GM12874 (cell line): ENCODE results near the gene MED13L.

Experiments
- CTCF ChIP-seq: IDR thresholded peaks from 2 replicates; pipeline ENCODE4 v1.5.1; 2011; ENCODE audit warnings: low read depth, mild to moderate bottlenecking, control low read depth, low read length, moderate library complexity; ENCODE audit not compliant: insufficient read depth

Gene MED13L

DNA sequence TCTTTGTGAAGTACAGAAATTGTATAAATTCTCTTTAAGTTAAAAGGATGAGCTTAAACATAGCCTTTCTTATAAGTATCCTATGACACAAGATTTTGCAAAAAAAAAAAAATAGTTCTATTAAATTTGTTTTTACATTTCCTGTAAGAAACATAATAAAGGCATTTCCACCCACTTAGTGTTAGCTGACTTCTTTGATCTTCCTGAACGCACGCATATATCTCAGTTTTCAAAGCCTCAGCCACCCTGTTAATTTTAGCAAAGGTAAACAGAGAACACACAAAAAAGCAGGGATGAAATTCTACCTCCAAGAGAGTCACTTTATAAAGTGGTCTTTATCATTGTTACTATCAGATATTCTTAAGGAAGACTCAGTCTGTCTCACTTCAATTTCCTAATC, 277.9 kb downstream of the MED13L start:
- TF ChIP-seq CTCF, result no peak

DNA sequence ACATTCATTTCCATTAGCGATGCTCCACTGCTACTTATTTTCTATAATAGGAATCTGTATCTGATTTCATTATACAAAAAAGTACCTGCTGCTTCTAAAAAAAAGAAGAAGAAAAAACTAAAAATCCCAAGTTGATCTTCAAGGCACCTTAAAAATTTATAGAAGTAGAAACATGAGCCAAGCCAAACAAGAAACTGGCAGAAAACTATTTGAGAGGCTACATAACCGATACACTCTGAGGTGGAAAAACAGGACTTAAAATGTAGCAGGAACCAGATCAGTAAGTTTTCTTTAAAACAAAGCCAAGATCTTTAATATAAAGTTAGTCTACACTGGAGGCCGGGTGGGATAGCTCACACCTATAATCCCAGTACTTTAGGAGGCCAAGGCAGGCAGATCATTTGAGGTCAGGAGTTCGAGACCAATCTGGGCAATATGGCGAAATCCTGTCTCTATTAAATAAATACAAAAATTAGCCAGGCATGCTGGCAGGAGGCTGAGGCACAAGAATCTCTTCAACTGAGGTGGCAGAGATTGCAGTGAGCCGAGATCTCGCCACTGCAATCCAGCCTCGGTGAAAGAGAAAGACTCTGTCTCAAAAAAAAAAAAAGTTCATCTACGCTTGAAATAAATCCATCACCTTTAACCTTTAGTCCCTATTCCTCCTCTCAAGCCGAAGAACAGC, 278.6 kb downstream of the MED13L start:
- no peak for TF ChIP-seq CTCF

DNA sequence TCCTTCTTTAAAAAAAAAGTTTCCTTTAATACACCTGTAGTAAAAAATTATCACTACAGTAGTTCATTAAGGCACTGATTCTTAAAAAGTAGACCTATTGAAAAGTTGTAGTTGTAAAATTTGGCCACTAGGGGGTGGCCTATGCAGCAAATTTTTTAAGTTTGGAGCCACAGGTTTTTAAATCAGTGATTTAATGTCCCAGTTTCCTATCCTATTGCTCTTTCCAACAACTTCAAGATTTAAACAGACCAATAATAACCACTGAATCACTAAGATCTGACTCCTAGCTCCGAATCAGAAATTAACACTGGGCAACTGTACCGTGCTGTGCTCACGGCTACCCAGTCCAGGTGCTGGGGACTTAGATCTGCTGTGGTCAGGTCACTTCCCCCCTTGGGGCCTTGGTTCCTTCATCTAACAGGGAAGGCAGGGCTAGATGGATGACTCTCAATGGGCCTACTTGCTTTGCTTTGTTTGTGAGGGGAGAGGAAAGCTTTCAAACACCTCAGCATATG, 279.3 kb downstream of the MED13L start:
- peak; percentile 49; the same call in 1 of the 2 replicates for TF ChIP-seq CTCF

DNA sequence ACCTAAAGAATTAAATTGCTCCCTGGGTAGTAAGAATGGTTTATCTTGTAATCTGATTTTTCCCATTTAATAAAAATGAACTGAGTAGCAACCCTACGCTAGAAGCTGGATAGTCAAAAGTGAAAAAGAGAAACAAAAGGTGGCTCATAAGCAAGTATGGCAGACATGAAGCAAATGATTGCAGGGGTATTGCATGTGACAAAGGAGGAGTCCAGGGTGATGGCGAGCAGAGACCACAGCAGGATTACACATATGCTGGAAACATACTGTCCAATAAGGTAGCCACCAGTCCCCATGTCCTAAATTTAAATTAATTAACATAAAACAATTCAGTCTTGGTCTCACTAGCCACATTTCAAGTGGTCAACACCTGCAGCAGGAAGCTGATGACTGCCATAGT, 283.8 kb downstream of the MED13L start:
- TF ChIP-seq CTCF, result no peak

DNA sequence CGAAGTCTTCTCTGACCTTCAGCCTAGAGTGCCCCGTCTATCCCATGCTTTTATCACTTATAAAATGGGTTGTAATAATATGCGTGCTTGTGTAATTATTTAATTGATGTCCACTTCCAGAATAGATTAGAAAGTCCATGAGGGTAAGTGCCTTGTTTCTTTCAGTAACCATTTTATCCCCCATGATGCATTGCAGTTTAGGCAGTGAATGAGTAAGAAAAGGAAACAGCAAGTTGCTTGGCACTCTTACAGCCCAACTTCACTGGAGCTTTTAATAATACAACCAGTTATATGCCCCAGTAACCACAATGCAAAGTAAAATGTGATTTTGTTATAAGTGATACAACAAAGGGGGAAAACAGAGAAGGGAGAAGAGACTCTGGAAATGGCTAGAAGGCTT, 287.3 kb downstream of the MED13L start:
- no peak for TF ChIP-seq CTCF

DNA sequence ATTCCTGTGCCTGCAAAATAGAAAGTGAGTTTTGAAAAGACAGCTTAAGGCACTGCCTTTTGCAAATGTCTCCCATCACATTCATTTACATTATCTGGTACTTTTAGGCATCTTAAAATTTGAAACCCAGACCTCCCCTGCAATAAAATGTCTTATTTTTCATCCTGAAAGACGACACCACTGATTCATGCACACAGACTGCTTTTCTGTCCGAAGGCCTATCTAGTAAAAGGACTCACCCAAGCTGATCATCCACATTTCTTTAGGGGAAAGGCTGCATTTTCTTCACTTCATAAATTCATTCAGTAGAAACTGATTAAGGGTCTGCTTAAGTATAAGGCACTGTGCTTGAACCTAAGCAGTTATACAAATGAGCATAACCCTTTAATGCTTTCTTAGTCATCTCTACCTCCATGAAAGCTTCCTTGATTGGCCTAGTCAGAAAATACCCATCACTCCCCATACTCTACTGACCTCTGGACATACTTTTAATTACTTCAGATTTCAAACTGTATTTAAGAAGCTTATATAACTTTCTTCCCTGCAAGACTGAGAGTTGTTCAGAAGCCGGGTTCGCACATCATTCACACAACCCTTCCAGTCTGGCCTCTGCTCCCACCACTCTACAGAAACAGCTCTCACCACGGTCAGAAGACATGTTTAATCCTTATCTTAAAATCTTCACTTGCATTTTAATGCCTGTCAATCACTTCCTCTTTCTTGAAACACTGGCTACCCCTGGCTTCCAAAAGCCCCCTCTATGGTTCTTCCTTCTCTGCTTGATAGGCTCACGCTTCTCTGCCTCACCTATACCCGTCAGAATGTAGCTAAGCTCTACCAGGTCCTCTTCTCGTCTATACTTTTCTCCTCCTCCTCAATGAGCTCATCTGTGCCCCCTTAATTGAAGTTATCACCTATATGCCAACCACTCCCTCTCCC, 288.6 kb downstream of the MED13L start:
- no peak for TF ChIP-seq CTCF

- TF ChIP-seq CTCF, result no peak
Observed at GRCh38 chr12:115988212-115988611, 289.3 kb downstream of the MED13L start.
